SU-DHL-6 (cell line): Measurements from ENCODE around the gene SH2D3A.

Experiments used
- H2AFZ ChIP-seq: fragments of 200-600 bp; sonication (generic); 2 replicates; pipeline ENCODE4 v1.6.1; 2014; ENCODE audit warnings: low read depth, mild to moderate bottlenecking, moderate library complexity, mixed read lengths, antibody characterized with exemption, low read length; ENCODE audit not compliant: severe bottlenecking
- H3F3A ChIP-seq: fragments of 200-600 bp; shearing (Covaris generic); 2 replicates; pipeline ENCODE4 v1.6.0; 2016; ENCODE audit warnings: antibody characterized with exemption, mild to moderate bottlenecking; ENCODE audit not compliant: insufficient read depth
- H3K27ac ChIP-seq: fragments of 200-600 bp; sonication (generic); 2 replicates; pipeline ENCODE4 v1.5.1; 2016; ENCODE audit warnings: low read depth, mild to moderate bottlenecking, low read length, moderate library complexity, mixed read lengths
- H3K27me3 ChIP-seq: fragments of 200-600 bp; sonication (generic), shearing (Covaris generic); 2 replicates; pipeline ENCODE4 v1.6.0; 2014; ENCODE audit warnings: mild to moderate bottlenecking, low read length
- H3K36me3 ChIP-seq: fragments of 200-600 bp; sonication (generic); 2 replicates; pipeline ENCODE4 v1.6.1; 2014; ENCODE audit warnings: mild to moderate bottlenecking, low read length, mixed read lengths
- H3K4me2 ChIP-seq: fragments of 300-600, 200-600 bp; shearing (Covaris generic), sonication (generic); 2 replicates; pipeline ENCODE4 v1.6.0; 2014; ENCODE audit warnings: low read length, low read depth, mild to moderate bottlenecking; ENCODE audit not compliant: poor library complexity, severe bottlenecking
- H3K4me3 ChIP-seq: fragments of 200-600 bp; sonication (generic); 2 replicates; pipeline ENCODE4 v1.5.1; 2014; ENCODE audit warnings: antibody characterized with exemption, low read length, mild to moderate bottlenecking, mixed read lengths; ENCODE audit not compliant: insufficient read depth, poor library complexity, severe bottlenecking
- H3K79me2 ChIP-seq: fragments of 200-600 bp; sonication (generic); 2 replicates; pipeline ENCODE4 v1.6.1; 2014; ENCODE audit warnings: mild to moderate bottlenecking, low read length, moderate library complexity; ENCODE audit not compliant: insufficient read depth
- H3K9ac ChIP-seq: fragments of 200-600 bp; sonication (generic); 2 replicates; pipeline ENCODE4 v1.7.0; 2014; ENCODE audit warnings: mild to moderate bottlenecking, low read length
- H3K9me2 ChIP-seq: fragments of 200-600 bp; sonication (generic); replicated peaks from 2 replicates; pipeline ENCODE4 v1.6.1; 2014; ENCODE audit warnings: low read length; ENCODE audit not compliant: insufficient read depth
- H3K9me3 ChIP-seq: fragments of 200-600 bp; sonication (generic); 2 replicates; pipeline ENCODE4 v1.6.1; 2014; ENCODE audit warnings: low read length, mixed read lengths; ENCODE audit not compliant: insufficient read depth
- H4K20me1 ChIP-seq: fragments of 200-600 bp; sonication (generic); 2 replicates; pipeline ENCODE4 v1.6.1; 2014; ENCODE audit warnings: low read depth, mild to moderate bottlenecking, antibody characterized with exemption, low read length, moderate library complexity, mixed read lengths
- EZH2phosphoT487 ChIP-seq: fragments of 200-600 bp; sonication (generic), shearing (Covaris generic); conservative IDR thresholded peaks from 2 replicates; pipeline ENCODE4 v1.6.1; 2018; ENCODE audit warnings: mild to moderate bottlenecking, antibody characterized with exemption, low read length, moderate library complexity, mixed read lengths
- TF ChIP-seq, protein P1 (sequence below): fragments of 200-600 bp; sonication (generic); IDR thresholded peaks from one replicate; pipeline ENCODE4 v1.5.1; 2017; ENCODE audit warnings: antibody characterized with exemption, mild to moderate bottlenecking, low read length, moderate library complexity; ENCODE audit not compliant: insufficient read depth, poor library complexity, severe bottlenecking

SH2D3A gene

DNA sequence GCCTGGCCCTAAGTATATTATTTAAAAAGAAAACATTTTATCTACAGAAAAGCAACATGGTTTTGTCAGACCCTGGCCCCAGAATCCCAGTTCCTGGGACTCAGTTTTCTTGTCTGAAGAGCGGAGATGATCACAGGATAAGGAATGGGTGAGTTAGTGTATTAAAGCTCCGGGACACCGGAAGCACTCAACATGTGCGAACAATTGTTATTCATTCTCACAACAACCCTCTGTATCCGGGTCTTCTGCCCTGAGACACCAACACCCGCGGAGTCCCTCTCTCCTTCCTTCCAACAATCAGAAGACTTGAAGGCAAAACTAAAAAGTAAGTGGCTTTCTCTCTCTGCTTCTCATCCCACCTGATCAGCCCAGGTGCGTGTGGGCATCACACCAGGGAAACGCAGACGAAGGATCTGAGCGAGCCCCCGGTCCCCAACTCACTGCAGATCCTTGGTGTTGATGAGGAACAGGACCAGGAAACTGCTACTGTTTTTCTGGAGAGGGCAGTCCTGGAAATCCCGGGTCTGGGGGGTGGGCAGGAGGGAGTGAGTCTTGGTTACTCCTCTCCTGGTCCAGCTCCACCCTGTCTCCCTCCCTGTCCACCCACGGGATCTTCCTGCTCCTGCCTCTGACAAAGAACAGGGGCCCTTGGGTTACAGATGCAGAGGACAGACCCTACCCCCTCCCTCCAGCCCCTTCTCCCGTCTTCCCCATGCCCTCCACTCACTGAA is 31.9 kb downstream of the SH2D3A start:
- Histone ChIP-seq H3K4me3 (peak overlapping the region; percentile 73), H3K79me2 (peaks cover 5% of the 10 kb centered on the region; the same call in 1 of the 2 replicates), H3K9ac (peak overlapping the region; percentile 85; the same call in 1 of the 2 replicates), H4K20me1 (no peaks in the 10 kb centered on the region), H2AFZ (no peak overlapping the region), H3K27ac (no peak overlapping the region), H3K4me2 (peak overlapping the region; percentile 85), H3K9me2 (no peaks in the 10 kb centered on the region), H3K36me3 (no peaks in the 10 kb centered on the region), H3K27me3 (no peaks in the 10 kb centered on the region), H3F3A (peaks cover 18% of the 10 kb centered on the region), H3K9me3 (no peaks in the 10 kb centered on the region)
- no peak for TF ChIP-seq EZH2phosphoT487
- TF ChIP-seq, protein P1, sequence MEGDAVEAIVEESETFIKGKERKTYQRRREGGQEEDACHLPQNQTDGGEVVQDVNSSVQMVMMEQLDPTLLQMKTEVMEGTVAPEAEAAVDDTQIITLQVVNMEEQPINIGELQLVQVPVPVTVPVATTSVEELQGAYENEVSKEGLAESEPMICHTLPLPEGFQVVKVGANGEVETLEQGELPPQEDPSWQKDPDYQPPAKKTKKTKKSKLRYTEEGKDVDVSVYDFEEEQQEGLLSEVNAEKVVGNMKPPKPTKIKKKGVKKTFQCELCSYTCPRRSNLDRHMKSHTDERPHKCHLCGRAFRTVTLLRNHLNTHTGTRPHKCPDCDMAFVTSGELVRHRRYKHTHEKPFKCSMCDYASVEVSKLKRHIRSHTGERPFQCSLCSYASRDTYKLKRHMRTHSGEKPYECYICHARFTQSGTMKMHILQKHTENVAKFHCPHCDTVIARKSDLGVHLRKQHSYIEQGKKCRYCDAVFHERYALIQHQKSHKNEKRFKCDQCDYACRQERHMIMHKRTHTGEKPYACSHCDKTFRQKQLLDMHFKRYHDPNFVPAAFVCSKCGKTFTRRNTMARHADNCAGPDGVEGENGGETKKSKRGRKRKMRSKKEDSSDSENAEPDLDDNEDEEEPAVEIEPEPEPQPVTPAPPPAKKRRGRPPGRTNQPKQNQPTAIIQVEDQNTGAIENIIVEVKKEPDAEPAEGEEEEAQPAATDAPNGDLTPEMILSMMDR = no peak

DNA sequence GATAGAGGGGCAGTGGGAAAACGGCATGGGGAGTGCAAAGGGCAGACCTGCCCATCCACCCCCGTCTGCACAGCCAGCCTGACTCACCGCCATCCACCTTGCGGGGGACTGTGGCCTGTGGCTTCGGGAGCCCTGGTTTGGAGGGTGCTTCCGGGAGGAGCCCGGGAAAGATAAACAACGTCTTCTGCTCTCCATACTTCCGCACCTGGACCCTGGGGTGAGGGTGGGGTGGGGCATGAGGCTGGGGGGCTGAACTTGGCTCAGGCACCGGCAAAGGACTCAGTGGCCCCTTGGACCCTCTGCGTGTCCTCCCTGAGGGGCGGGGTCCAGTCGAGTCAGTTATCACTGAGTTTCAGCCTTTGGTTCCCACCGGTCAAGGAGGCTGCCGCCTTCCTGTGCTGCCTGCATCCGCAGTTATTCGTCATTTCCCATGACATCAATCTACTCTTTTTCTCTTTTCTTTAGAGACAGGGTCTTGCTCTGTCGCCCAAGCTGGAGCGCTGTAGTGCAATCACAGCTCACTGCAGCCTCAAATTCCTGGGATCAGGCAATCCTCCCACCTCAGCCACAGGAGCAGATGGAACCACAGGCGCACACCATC is 33.0 kb downstream of the SH2D3A start:
- Histone ChIP-seq H3K27ac (no peak overlapping the region), H3K9ac (no peak overlapping the region), H3K79me2 (peaks cover 5% of the 10 kb centered on the region; the same call in 1 of the 2 replicates), H3K36me3 (no peaks in the 10 kb centered on the region), H4K20me1 (no peaks in the 10 kb centered on the region), H3K4me2 (no peak overlapping the region), H3K27me3 (no peaks in the 10 kb centered on the region), H3K4me3 (no peak overlapping the region), H2AFZ (no peak overlapping the region), H3F3A (peaks cover 18% of the 10 kb centered on the region), H3K9me2 (no peaks in the 10 kb centered on the region), H3K9me3 (no peaks in the 10 kb centered on the region)
- TF ChIP-seq, protein P1 = no peak
- TF ChIP-seq EZH2phosphoT487 = no peak

DNA sequence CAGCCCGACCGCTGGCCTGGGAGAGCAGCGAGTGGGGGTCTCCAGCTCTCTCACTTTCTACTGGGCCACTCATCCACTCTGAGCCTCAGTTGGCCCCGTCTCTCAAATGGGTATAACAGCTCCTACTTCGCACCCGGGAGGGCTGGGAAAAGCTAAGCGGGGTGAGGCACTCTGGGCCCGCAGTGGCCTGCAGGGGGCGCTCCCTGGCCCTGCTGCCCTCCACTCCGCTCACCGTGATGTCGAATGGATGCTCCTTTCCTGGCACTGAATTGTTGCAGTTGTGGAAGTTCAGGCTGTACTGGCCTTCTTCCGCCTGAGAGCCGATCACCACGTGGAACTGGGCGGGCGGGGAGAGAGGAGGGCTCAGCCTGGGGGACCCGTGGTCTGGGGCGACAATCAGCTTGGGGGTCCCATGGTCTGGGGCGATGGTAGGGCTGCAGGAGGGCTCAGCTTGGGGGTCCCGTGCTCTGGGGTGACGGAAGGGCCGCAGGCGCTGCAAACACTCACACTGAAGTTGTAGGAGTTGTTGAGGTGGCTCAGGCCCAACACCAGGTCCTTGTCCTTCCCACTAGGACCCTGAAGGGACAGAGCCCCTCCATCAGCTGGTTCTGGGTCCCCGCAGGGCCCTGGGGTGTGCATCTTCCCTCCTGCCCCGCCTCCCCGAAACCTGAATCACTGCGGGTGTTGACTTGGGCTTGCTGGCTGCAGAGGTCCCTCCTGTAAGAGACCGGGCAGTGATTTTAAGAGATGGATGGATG is 33.7 kb downstream of the SH2D3A start:
- Histone ChIP-seq H3K4me3 (no peak overlapping the region), H3K9me3 (no peaks in the 10 kb centered on the region), H3K79me2 (peaks cover 5% of the 10 kb centered on the region; the same call in 1 of the 2 replicates), H3K27ac (no peak overlapping the region), H3K4me2 (no peak overlapping the region), H3F3A (peaks cover 11% of the 10 kb centered on the region), H3K36me3 (no peaks in the 10 kb centered on the region), H3K9ac (no peak overlapping the region), H2AFZ (no peak overlapping the region), H3K9me2 (no peaks in the 10 kb centered on the region), H4K20me1 (no peaks in the 10 kb centered on the region), H3K27me3 (no peaks in the 10 kb centered on the region)
- no peak for TF ChIP-seq EZH2phosphoT487
- TF ChIP-seq, protein P1 = peak; percentile 42
